ENCODE data around the gene PLCL1. TPM values are rescaled to one million over a fixed set of nuclear protein-coding genes. Genes with fewer than 3 reads are reported as not detected.

PLCL1 gene
- total and polyA plus RNA-seq, 10 of the 15 experiments (the other 5 are each of a cell fraction or from before 2014, with no cell fraction given) = 0.03 to 1.5 (median 0.22) TPM

DNA sequence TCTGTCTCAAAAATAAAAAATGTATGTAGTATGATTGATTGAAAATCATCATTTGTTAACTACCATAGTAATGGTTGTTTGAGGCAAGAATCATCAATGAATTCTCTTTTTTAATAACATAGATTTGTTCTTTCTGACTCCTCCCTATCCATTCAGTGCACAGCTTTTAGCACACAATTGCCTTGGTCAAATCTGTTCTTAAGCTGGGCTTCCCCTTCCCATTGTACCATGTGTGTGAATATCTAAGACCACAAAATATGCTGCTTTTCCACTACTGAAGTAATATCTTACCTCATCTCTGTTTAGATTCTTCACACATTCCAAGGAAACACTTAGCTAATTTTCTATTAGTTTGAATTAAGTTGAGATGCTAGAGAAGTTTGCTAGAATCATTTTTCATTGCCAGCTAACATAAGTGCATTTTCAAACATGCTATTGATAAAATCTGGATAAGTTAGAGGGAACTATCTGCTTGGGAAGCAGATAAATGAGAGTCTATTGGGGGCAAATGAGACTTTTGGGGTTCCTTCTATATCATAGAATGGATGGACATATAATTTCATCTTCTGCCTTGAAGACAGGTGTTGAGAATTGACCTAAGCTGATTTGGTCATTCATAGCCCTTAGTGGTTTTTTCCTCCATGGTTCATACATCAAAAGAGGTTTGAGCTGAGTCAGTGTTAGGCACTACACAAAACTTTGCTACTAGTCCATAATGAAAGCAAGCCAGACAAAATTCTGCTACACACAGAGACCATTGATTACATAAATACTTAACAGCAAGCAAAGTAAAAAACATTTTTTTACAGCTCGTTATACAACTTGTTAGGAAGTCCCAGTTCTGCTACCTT, 231.9 kb downstream of the PLCL1 start (continued):
- TF ChIP-seq, protein P1, sequence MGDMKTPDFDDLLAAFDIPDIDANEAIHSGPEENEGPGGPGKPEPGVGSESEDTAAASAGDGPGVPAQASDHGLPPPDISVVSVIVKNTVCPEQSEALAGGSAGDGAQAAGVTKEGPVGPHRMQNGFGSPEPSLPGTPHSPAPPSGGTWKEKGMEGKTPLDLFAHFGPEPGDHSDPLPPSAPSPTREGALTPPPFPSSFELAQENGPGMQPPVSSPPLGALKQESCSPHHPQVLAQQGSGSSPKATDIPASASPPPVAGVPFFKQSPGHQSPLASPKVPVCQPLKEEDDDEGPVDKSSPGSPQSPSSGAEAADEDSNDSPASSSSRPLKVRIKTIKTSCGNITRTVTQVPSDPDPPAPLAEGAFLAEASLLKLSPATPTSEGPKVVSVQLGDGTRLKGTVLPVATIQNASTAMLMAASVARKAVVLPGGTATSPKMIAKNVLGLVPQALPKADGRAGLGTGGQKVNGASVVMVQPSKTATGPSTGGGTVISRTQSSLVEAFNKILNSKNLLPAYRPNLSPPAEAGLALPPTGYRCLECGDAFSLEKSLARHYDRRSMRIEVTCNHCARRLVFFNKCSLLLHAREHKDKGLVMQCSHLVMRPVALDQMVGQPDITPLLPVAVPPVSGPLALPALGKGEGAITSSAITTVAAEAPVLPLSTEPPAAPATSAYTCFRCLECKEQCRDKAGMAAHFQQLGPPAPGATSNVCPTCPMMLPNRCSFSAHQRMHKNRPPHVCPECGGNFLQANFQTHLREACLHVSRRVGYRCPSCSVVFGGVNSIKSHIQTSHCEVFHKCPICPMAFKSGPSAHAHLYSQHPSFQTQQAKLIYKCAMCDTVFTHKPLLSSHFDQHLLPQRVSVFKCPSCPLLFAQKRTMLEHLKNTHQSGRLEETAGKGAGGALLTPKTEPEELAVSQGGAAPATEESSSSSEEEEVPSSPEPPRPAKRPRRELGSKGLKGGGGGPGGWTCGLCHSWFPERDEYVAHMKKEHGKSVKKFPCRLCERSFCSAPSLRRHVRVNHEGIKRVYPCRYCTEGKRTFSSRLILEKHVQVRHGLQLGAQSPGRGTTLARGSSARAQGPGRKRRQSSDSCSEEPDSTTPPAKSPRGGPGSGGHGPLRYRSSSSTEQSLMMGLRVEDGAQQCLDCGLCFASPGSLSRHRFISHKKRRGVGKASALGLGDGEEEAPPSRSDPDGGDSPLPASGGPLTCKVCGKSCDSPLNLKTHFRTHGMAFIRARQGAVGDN (IDR thresholded peaks at IDR 0.05) = no peak
- TF ChIP-seq IKZF2 (IDR thresholded peaks at IDR 0.05) = peak in 1 of 2 experiments; percentile 28; a peak in 2 of 4 replicates
- peak; percentile 46 for TF ChIP-seq JUNB (IDR thresholded peaks at IDR 0.05)
- TF ChIP-seq DPF2 (IDR thresholded peaks at IDR 0.05) = 0 out of 2 replicates have a peak, but pooled peaks have one; percentile 60
- peak; percentile 95 for TF ChIP-seq TCF7 (IDR thresholded peaks at IDR 0.05; ENCODE audit: borderline replicate concordance)
- peak; percentile 74 for TF ChIP-seq RUNX3 (IDR thresholded peaks at IDR 0.05; ENCODE audit: low read length)
- TF ChIP-seq, protein P2, sequence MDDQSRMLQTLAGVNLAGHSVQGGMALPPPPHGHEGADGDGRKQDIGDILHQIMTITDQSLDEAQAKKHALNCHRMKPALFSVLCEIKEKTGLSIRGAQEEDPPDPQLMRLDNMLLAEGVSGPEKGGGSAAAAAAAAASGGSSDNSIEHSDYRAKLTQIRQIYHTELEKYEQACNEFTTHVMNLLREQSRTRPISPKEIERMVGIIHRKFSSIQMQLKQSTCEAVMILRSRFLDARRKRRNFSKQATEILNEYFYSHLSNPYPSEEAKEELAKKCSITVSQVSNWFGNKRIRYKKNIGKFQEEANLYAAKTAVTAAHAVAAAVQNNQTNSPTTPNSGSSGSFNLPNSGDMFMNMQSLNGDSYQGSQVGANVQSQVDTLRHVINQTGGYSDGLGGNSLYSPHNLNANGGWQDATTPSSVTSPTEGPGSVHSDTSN (IDR thresholded peaks at IDR 0.05; ENCODE audit: insufficient replicate concordance, low read depth, low read length) = no peak
- no peak for TF ChIP-seq NFYB (IDR thresholded peaks at IDR 0.05; ENCODE audit: insufficient read depth, low read depth, low read length)
- peak in 1 of 2 experiments; percentile 21; a peak in 1 of 4 replicates for TF ChIP-seq EP300 (IDR thresholded peaks at IDR 0.05; ENCODE audit: borderline replicate concordance in 1 of 2, control insufficient read depth in 1 of 2, low read depth in 2 of 2, low read length in 2 of 2)
- TF ChIP-seq FOXM1 (IDR thresholded peaks at IDR 0.05; ENCODE audit: low read depth, low read length) = peak; percentile 53; the same call in 1 of the 2 replicates
- peak; percentile 61; the same call in 1 of the 2 replicates for TF ChIP-seq SMARCA5 (IDR thresholded peaks at IDR 0.05)
- TF ChIP-seq CBFB (IDR thresholded peaks at IDR 0.05; ENCODE audit: low read depth) = peak; percentile 48; the same call in 1 of the 2 replicates
- peak; percentile 80 for TF ChIP-seq NFIC (IDR thresholded peaks at IDR 0.05; ENCODE audit: low read depth, low read length)
- TF ChIP-seq FOS (IDR thresholded peaks at IDR 0.05; ENCODE audit: borderline replicate concordance, extremely low read depth, insufficient read length) = no peak
- 0 out of 2 replicates have a peak, but pooled peaks have one; percentile 20 for TF ChIP-seq ZNF217 (IDR thresholded peaks at IDR 0.05)
- TF ChIP-seq MYC (IDR thresholded peaks at IDR 0.05; ENCODE audit: insufficient read depth, insufficient read length, insufficient replicate concordance, low read length, severe bottlenecking) = no peak
- no peak for TF ChIP-seq NRF1 (conservative IDR thresholded peaks at IDR 0.05; ENCODE audit: low read depth, low read length)
- TF ChIP-seq RAD51 (IDR thresholded peaks at IDR 0.05) = 0 out of 2 replicates have a peak, but pooled peaks have one; percentile 28
- TF ChIP-seq, protein P3, sequence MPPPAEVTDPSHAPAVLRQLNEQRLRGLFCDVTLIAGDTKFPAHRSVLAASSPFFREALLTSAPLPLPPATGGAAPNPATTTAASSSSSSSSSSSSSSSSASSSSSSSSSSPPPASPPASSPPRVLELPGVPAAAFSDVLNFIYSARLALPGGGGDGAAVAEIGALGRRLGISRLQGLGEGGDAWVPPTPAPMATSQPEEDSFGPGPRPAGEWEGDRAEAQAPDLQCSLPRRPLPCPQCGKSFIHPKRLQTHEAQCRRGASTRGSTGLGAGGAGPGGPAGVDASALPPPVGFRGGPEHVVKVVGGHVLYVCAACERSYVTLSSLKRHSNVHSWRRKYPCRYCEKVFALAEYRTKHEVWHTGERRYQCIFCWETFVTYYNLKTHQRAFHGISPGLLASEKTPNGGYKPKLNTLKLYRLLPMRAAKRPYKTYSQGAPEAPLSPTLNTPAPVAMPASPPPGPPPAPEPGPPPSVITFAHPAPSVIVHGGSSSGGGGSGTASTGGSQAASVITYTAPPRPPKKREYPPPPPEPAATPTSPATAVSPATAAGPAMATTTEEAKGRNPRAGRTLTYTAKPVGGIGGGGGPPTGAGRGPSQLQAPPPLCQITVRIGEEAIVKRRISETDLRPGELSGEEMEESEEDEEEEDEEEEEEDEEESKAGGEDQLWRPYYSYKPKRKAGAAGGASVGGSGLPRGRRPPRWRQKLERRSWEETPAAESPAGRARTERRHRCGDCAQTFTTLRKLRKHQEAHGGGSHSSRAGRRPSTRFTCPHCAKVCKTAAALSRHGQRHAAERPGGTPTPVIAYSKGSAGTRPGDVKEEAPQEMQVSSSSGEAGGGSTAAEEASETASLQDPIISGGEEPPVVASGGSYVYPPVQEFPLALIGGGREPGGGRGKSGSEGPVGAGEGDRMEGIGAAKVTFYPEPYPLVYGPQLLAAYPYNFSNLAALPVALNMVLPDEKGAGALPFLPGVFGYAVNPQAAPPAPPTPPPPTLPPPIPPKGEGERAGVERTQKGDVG (CRISPR knock-in tag; IDR thresholded peaks at IDR 0.05) = no peak
- TF ChIP-seq NFXL1 (IDR thresholded peaks at IDR 0.05; ENCODE audit: borderline replicate concordance) = no peak
